GM12878 (cell line): ENCODE measurements around the gene FAM237B.

ENCODE experiments used
- CHD1 ChIP-seq: IDR thresholded peaks from 2 replicates; pipeline ENCODE4 v1.6.1; 2012; ENCODE audit warnings: low read depth, low read length, improper control_type of control experiment
- EZH2 ChIP-seq: IDR thresholded peaks from 2 replicates; pipeline ENCODE4 v1.6.1; 2012; ENCODE audit warnings: low read depth, mild to moderate bottlenecking, control low read depth, inconsistent platforms, low read length, borderline replicate concordance; ENCODE audit not compliant: control insufficient read depth
- IRF4 ChIP-seq: IDR thresholded peaks from 2 replicates; pipeline ENCODE4 v1.6.1; 2011; ENCODE audit warnings: low read depth, low read length
- RAD21 ChIP-seq: IDR thresholded peaks from 2 replicates; pipeline ENCODE4 v1.6.1; 2011; ENCODE audit warnings: mild to moderate bottlenecking, low read depth, low read length, moderate library complexity; ENCODE audit not compliant: insufficient read depth
- SPI1 ChIP-seq: IDR thresholded peaks from 2 replicates; pipeline ENCODE4 v1.6.1; 2011; ENCODE audit warnings: low read depth, mild to moderate bottlenecking, low read length, moderate library complexity, borderline replicate concordance; ENCODE audit not compliant: insufficient read depth
- YBX1 ChIP-seq: fragments of 450-650 bp; IDR thresholded peaks from 2 replicates; pipeline ENCODE4 v1.6.1; 2016; ENCODE audit warnings: antibody characterized with exemption
- ZNF274 ChIP-seq: IDR thresholded peaks from one replicate; pipeline ENCODE4 v1.8.0; 2011; ENCODE audit not compliant: insufficient read length, insufficient read depth
- TF ChIP-seq, protein P1 (sequence below): fragments of 450-650 bp; IDR thresholded peaks from 2 replicates; pipeline ENCODE4 v1.6.1; 2016; ENCODE audit warnings: mild to moderate bottlenecking
- TF ChIP-seq, protein P2 (sequence below): IDR thresholded peaks from 2 replicates; pipeline ENCODE4 v1.6.1; 2012; ENCODE audit warnings: mild to moderate bottlenecking, low read depth, low read length
- TF ChIP-seq, protein P3 (sequence below), 3 experiments: IDR thresholded peaks in 2 of 3; conservative IDR thresholded peaks in 1 of 3; 2 replicates each; pipeline ENCODE4 v1.5.1; 2011; ENCODE audit warnings: low read depth in 3 of 3, low read length in 3 of 3, mild to moderate bottlenecking in 3 of 3, control low read depth in 2 of 3, moderate library complexity in 2 of 3, inconsistent platforms in 1 of 3, mixed read lengths in 1 of 3; ENCODE audit not compliant: control insufficient read depth in 2 of 3, insufficient read depth in 1 of 3; ENCODE audit errors: extremely low read depth in 1 of 3
- TF ChIP-seq, protein P4 (sequence below): IDR thresholded peaks from 2 replicates; pipeline ENCODE4 v1.6.1; 2012; ENCODE audit warnings: low read depth, low read length, improper control_type of control experiment

DNA sequence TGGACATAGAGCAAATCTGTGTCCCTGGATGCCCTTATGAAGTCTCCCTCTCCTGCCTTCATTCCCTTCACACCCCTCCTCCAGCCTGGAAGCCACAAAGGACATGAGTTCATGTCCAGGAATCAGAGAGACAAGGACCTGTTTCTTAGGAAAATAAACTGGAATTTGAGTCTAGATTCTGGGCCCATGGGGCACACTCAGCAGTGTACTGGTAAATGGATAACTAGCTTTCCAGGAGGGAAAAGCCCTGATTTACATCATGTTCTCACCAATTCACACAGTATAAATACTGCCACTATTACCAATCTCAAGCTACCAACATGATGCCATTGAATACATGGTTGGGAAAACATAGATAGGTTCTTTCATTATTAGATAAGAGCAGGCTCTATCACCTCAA is 9.9 kb downstream of the FAM237B start:
- TF ChIP-seq, protein P1, sequence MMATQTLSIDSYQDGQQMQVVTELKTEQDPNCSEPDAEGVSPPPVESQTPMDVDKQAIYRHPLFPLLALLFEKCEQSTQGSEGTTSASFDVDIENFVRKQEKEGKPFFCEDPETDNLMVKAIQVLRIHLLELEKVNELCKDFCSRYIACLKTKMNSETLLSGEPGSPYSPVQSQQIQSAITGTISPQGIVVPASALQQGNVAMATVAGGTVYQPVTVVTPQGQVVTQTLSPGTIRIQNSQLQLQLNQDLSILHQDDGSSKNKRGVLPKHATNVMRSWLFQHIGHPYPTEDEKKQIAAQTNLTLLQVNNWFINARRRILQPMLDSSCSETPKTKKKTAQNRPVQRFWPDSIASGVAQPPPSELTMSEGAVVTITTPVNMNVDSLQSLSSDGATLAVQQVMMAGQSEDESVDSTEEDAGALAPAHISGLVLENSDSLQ = no peak
- TF ChIP-seq SPI1 (no peak), YBX1 (no peak), ZNF274 (no peak), CHD1 (no peak), IRF4 (no peak), EZH2 (no peak), RAD21 (no peak)
- TF ChIP-seq, protein P2, sequence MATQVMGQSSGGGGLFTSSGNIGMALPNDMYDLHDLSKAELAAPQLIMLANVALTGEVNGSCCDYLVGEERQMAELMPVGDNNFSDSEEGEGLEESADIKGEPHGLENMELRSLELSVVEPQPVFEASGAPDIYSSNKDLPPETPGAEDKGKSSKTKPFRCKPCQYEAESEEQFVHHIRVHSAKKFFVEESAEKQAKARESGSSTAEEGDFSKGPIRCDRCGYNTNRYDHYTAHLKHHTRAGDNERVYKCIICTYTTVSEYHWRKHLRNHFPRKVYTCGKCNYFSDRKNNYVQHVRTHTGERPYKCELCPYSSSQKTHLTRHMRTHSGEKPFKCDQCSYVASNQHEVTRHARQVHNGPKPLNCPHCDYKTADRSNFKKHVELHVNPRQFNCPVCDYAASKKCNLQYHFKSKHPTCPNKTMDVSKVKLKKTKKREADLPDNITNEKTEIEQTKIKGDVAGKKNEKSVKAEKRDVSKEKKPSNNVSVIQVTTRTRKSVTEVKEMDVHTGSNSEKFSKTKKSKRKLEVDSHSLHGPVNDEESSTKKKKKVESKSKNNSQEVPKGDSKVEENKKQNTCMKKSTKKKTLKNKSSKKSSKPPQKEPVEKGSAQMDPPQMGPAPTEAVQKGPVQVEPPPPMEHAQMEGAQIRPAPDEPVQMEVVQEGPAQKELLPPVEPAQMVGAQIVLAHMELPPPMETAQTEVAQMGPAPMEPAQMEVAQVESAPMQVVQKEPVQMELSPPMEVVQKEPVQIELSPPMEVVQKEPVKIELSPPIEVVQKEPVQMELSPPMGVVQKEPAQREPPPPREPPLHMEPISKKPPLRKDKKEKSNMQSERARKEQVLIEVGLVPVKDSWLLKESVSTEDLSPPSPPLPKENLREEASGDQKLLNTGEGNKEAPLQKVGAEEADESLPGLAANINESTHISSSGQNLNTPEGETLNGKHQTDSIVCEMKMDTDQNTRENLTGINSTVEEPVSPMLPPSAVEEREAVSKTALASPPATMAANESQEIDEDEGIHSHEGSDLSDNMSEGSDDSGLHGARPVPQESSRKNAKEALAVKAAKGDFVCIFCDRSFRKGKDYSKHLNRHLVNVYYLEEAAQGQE = no peak
- TF ChIP-seq, protein P3, sequence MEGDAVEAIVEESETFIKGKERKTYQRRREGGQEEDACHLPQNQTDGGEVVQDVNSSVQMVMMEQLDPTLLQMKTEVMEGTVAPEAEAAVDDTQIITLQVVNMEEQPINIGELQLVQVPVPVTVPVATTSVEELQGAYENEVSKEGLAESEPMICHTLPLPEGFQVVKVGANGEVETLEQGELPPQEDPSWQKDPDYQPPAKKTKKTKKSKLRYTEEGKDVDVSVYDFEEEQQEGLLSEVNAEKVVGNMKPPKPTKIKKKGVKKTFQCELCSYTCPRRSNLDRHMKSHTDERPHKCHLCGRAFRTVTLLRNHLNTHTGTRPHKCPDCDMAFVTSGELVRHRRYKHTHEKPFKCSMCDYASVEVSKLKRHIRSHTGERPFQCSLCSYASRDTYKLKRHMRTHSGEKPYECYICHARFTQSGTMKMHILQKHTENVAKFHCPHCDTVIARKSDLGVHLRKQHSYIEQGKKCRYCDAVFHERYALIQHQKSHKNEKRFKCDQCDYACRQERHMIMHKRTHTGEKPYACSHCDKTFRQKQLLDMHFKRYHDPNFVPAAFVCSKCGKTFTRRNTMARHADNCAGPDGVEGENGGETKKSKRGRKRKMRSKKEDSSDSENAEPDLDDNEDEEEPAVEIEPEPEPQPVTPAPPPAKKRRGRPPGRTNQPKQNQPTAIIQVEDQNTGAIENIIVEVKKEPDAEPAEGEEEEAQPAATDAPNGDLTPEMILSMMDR (IDR thresholded peaks at IDR 0.05 in 2 of 3, conservative IDR thresholded peaks at IDR 0.05 in 1 of 3; ENCODE audit: control insufficient read depth in 2 of 3, extremely low read depth in 1 of 3, insufficient read depth in 1 of 3, low read depth in 3 of 3, low read length in 3 of 3) = no peak
- TF ChIP-seq, protein P4, sequence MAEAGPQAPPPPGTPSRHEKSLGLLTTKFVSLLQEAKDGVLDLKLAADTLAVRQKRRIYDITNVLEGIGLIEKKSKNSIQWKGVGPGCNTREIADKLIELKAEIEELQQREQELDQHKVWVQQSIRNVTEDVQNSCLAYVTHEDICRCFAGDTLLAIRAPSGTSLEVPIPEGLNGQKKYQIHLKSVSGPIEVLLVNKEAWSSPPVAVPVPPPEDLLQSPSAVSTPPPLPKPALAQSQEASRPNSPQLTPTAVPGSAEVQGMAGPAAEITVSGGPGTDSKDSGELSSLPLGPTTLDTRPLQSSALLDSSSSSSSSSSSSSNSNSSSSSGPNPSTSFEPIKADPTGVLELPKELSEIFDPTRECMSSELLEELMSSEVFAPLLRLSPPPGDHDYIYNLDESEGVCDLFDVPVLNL = no peak
